ENCODE results near the gene RNF208.
"Not testable (repeated sequence)": the region's sequence is repeated elsewhere in the genome, so short reads cannot be mapped to it uniquely, and the experiment has no call there.

RNF208 gene
- 0 to 0.33 (median 0.09) reads per million in 18 experiments for total RNA-seq

- DNase-seq, result no peak
Measured at GRCh38 chr9:137222190-137223077, at the start of gene RNF208. TSS of gene RNF208 (minus strand) at chr9:137222240. CDS start at chr9:137221212, 1,028 bp downstream.

GRCh38 chr9:137271696-137272076 lies 49.6 kb upstream of the RNF208 start:
- DNase-seq, result no peak

GRCh38 chr9:137270929-137271695 lies 49.1 kb upstream of the RNF208 start:
- no peak for DNase-seq

GRCh38 chr9:137269231-137269772 lies 47.3 kb upstream of the RNF208 start:
- no peak for DNase-seq

- DNase-seq, result no peak
Measured at GRCh38 chr9:137268538-137269201, 46.6 kb upstream of the RNF208 start.

- DNase-seq, result no peak
Measured at GRCh38 chr9:137267933-137268355, 45.9 kb upstream of the RNF208 start.

- DNase-seq, result no peak
Measured at GRCh38 chr9:137266585-137267453, 44.8 kb upstream of the RNF208 start.

GRCh38 chr9:137266162-137266527 lies 44.1 kb upstream of the RNF208 start:
- no peak for DNase-seq

GRCh38 chr9:137265496-137266161 lies 43.6 kb upstream of the RNF208 start:
- DNase-seq, result no peak

GRCh38 chr9:137264067-137264466 lies 42.0 kb upstream of the RNF208 start:
- DNase-seq, result no peak

GRCh38 chr9:137263506-137263905 lies 41.5 kb upstream of the RNF208 start:
- no peak for DNase-seq

GRCh38 chr9:137262909-137263285 lies 40.9 kb upstream of the RNF208 start:
- no peak for DNase-seq

- DNase-seq, result not testable (repeated sequence)
Measured at GRCh38 chr9:137262173-137262908, 40.3 kb upstream of the RNF208 start.

GRCh38 chr9:137256856-137257255 lies 34.8 kb upstream of the RNF208 start:
- DNase-seq, result no peak

- DNase-seq, result no peak
Measured at GRCh38 chr9:137256362-137256761, 34.3 kb upstream of the RNF208 start.

- DNase-seq, result peak in 1 of 2 donors; percentile 34
Measured at GRCh38 chr9:137255448-137256114, 33.5 kb upstream of the RNF208 start.

- peak; percentile 90 to 91 for DNase-seq
Measured at GRCh38 chr9:137254624-137255447, 32.8 kb upstream of the RNF208 start, which contains the start of gene NELFB. TSS of gene NELFB (plus strand) at chr9:137255327.

GRCh38 chr9:137253717-137254623 lies 31.9 kb upstream of the RNF208 start:
- no peak for DNase-seq
